B cell (primary cell): ENCODE data around the gene BMERB1. TPM values are rescaled to one million over a fixed set of nuclear protein-coding genes. Genes with fewer than 3 reads are reported as not detected.

Experiments used
- ATAC-seq: fragments of 200-7000 bp; cut with Tn5 transposase; one replicate; pipeline ENCODE4 v1.10.0; 2021; ENCODE audit warnings: low read depth, mild to moderate bottlenecking, moderate number of reproducible peaks, moderate library complexity
- CTCF ChIA-PET: fragments of 350-600 bp; sonication (Branson Sonifier 250); formaldehyde crosslinking; loops from one replicate; lab custom pipeline; 2021; ENCODE audit warnings: antibody characterized with exemption, inconsistent platforms; lab: Charles Lee
- POLR2A ChIA-PET: fragments of 350-600 bp; sonication (Branson Sonifier 250); formaldehyde crosslinking; loops from one replicate; lab custom pipeline; 2021; ENCODE audit warnings: antibody characterized with exemption; lab: Charles Lee
- DNase-seq: peaks from one replicate; pipeline ENCODE4 v3.0.0; 2013
- H2AFZ ChIP-seq: 2 replicates; pipeline ENCODE4 v1.6.1; 2012; ENCODE audit warnings: mild to moderate bottlenecking, low read depth, low read length; ENCODE audit not compliant: insufficient read depth, poor library complexity, severe bottlenecking
- H3K27ac ChIP-seq, 2 donors: 1 replicate in 1 of 2; 2 replicates in 1 of 2; pipeline ENCODE4 v1.5.1; 2012 to 2013; ENCODE audit warnings: low read length in 2 of 2, mild to moderate bottlenecking in 2 of 2, moderate library complexity in 1 of 2
- H3K27me3 ChIP-seq, 4 experiments: fragments of 200-600 bp in 1 of 4; sonication (generic) in 1 of 4; replicated peaks in 1 of 4; 1 replicate in 2 of 4; 2 replicates in 2 of 4; pipeline versions ENCODE4 v1.6.1 to v1.7.0; 2013 to 2016; ENCODE audit warnings: low read length in 3 of 4, mild to moderate bottlenecking in 2 of 4, mixed read lengths in 1 of 4, moderate library complexity in 1 of 4; ENCODE audit not compliant: insufficient read depth in 4 of 4, control insufficient read depth in 3 of 4; ENCODE audit errors: control extremely low read depth in 1 of 4
- H3K36me3 ChIP-seq, 2 experiments: replicated peaks in 1 of 2; 1 replicate in 1 of 2; 2 replicates in 1 of 2; pipeline versions ENCODE4 v1.6.1 to v1.7.1; 2013; ENCODE audit warnings: low read length in 1 of 2; ENCODE audit not compliant: insufficient read depth in 2 of 2, control insufficient read depth in 1 of 2; ENCODE audit errors: control extremely low read depth in 1 of 2, extremely low read depth in 1 of 2
- H3K4me1 ChIP-seq, 2 donors: fragments of 200-600 bp in 1 of 2; sonication (generic) in 1 of 2; 1 replicate in 1 of 2; 2 replicates in 1 of 2; pipeline versions ENCODE4 v1.5.1 to v1.6.1; 2013 to 2017; ENCODE audit warnings: low read length in 2 of 2; ENCODE audit not compliant: control insufficient read depth in 2 of 2, insufficient read depth in 2 of 2
- H3K4me2 ChIP-seq: replicated peaks from 2 replicates; pipeline ENCODE3; 2012; ENCODE audit warnings: mild to moderate bottlenecking, low read depth, low read length; ENCODE audit not compliant: poor library complexity, severe bottlenecking
- H3K4me3 ChIP-seq, 5 experiments: fragments of 200-600 bp in 1 of 5; sonication (generic) in 1 of 5; 1 replicate in 3 of 5; 2 replicates in 2 of 5; pipeline versions ENCODE4 v1.5.1 to v1.7.0; 2011 to 2016; ENCODE audit warnings: low read length in 4 of 5, mild to moderate bottlenecking in 4 of 5, low read depth in 2 of 5, control low read depth in 1 of 5, moderate library complexity in 1 of 5; ENCODE audit not compliant: insufficient read depth in 1 of 5; ENCODE audit errors: control extremely low read depth in 1 of 5, extremely low read depth in 1 of 5
- H3K79me2 ChIP-seq: fragments of 200-600 bp; sonication (generic); one replicate; pipeline ENCODE4 v1.6.0; 2016; ENCODE audit warnings: low read length; ENCODE audit not compliant: control insufficient read depth, insufficient read depth
- H3K9ac ChIP-seq: fragments of 200-600 bp; sonication (generic); 2 replicates; pipeline ENCODE4 v1.6.1; 2017; ENCODE audit warnings: mild to moderate bottlenecking, low read length, moderate library complexity
- H3K9me3 ChIP-seq, 3 donors: one replicate each; pipeline versions ENCODE4 v1.6.1 to v1.7.1; 2013; ENCODE audit warnings: low read length in 2 of 3; ENCODE audit not compliant: control insufficient read depth in 2 of 3, insufficient read depth in 1 of 3; ENCODE audit errors: control extremely low read depth in 1 of 3
- H4K20me1 ChIP-seq: 2 replicates; pipeline ENCODE4 v1.6.0; 2012; ENCODE audit warnings: mild to moderate bottlenecking, low read length; ENCODE audit not compliant: insufficient read depth, control insufficient read depth, poor library complexity, severe bottlenecking
- H3K27ac Mint-ChIP-seq: one replicate; pipeline ENCODE4 v1.8.0; 2021; ENCODE audit warnings: mixed read lengths
- H3K27me3 Mint-ChIP-seq: one replicate; pipeline ENCODE4 v1.8.0; 2021; ENCODE audit warnings: mixed read lengths
- H3K4me1 Mint-ChIP-seq: one replicate; pipeline ENCODE4 v1.8.0; 2021; ENCODE audit warnings: mixed read lengths
- H3K4me3 Mint-ChIP-seq: one replicate; pipeline ENCODE4 v1.8.0; 2021; ENCODE audit warnings: mixed read lengths
- H3K9me3 Mint-ChIP-seq: one replicate; pipeline ENCODE4 v1.8.0; 2022; ENCODE audit warnings: mixed read lengths; ENCODE audit not compliant: insufficient read depth
- CTCF ChIP-seq: fragments of 200-600 bp; IDR thresholded peaks from one replicate; pipeline ENCODE4 v1.8.0; 2022; ENCODE audit warnings: antibody characterized with exemption, mild to moderate bottlenecking
- EZH2 ChIP-seq: IDR thresholded peaks from 2 replicates; pipeline ENCODE4 v1.6.1; 2012; ENCODE audit warnings: borderline replicate concordance, low read depth, mild to moderate bottlenecking, moderate library complexity, low read length; ENCODE audit not compliant: insufficient read depth, poor library complexity, severe bottlenecking
- WGBS: methylation state at CpG from one replicate; pipeline ENCODE4 v1.1.5; 2013; ENCODE audit warnings: missing lambda C conversion rate; ENCODE audit not compliant: insufficient coverage; 5-methylcytosine and 5-hydroxymethylcytosine counted together
- intact Hi-C: fragments of 100-400 bp; cut with micrococcal nuclease; formaldehyde crosslinking; loops from one replicate; pipeline ENCODE4 v1.10.0; 2022
- polyA plus RNA-seq: library from polyadenylated mRNA; depleted of rRNA; stranded (reverse); fragments of >200 nt; gene quantifications from 2 replicates; pipeline ENCODE4 v1.2.3, GENCODE V29; 2012
- total RNA-seq, 2 donors: library from RNA; stranded (reverse); fragments of 120-200 nt in 1 of 2; gene quantifications; 1 replicate in 1 of 2; 2 replicates in 1 of 2; pipeline versions ENCODE4 v1.2.3 to v1.2.4, GENCODE V29; 2013 to 2022

Gene BMERB1
- total and polyA plus RNA-seq, 2 donors (not counting 1 experiment from before 2014, with no cell fraction given), result 2.2 to 11.2 TPM

GRCh38 chr16:15519790-15520189 is 85.4 kb downstream of the BMERB1 start:
- H3K9ac ChIP-seq, result no peak overlapping the region

GRCh38 chr16:15521390-15521757 is 87.0 kb downstream of the BMERB1 start:
- Mint-ChIP-seq H3K4me1 (peaks cover 10% of the 10 kb centered on the region), H3K9me3 (no peaks in the 10 kb centered on the region), H3K4me3 (no peak overlapping the region), H3K27me3 (no peaks in the 10 kb centered on the region), H3K27ac (no peak overlapping the region)
- H3K4me2 ChIP-seq, result no peak overlapping the region
- no peak for ATAC-seq
- H3K4me1 ChIP-seq, result peaks cover 5 to 11% of the 10 kb centered on the region in 2 donors
- peaks cover 0 to 2% (median 0%) of the 10 kb centered on the region in 3 donors for H3K9me3 ChIP-seq
- no peaks in the 10 kb centered on the region for H3K79me2 ChIP-seq
- H3K9ac ChIP-seq, result no peak overlapping the region
- no peak for DNase-seq
- no peaks in the 10 kb centered on the region for H3K36me3 ChIP-seq
- H3K27ac ChIP-seq, result no peak overlapping the region
- POLR2A ChIA-PET, result no interaction called here
- no peaks in the 10 kb centered on the region for H4K20me1 ChIP-seq
- TF ChIP-seq CTCF, result no peak
- no peak for TF ChIP-seq EZH2
- H3K27me3 ChIP-seq, result no peaks in the 10 kb centered on the region
- intact Hi-C loops, result no loop called here
- CTCF ChIA-PET, result no interaction called here
- no peak overlapping the region for H3K4me3 ChIP-seq
- no peak overlapping the region for H2AFZ ChIP-seq

More at GRCh38 chr16:15519790-15520189, 85.4 kb downstream of the BMERB1 start:
- Histone ChIP-seq H3K27me3 (no peaks in the 10 kb centered on the region), H3K4me3 (no peak overlapping the region), H3K4me2 (no peak overlapping the region), H3K36me3 (no peaks in the 10 kb centered on the region), H2AFZ (no peak overlapping the region), H3K9me3 (peaks cover 0 to 3% (median 0%) of the 10 kb centered on the region in 3 donors), H3K79me2 (no peaks in the 10 kb centered on the region), H3K4me1 (peaks cover 5 to 11% of the 10 kb centered on the region in 2 donors), H3K27ac (no peak overlapping the region), H4K20me1 (no peaks in the 10 kb centered on the region)
- no peak for ATAC-seq
- intact Hi-C loops, result no loop called here
- Mint-ChIP-seq H3K27me3 (no peaks in the 10 kb centered on the region), H3K4me1 (peaks cover 10% of the 10 kb centered on the region), H3K4me3 (no peak overlapping the region), H3K9me3 (no peaks in the 10 kb centered on the region), H3K27ac (no peak overlapping the region)
- TF ChIP-seq EZH2 (no peak), CTCF (no peak)
- CTCF ChIA-PET, result no interaction called here
- no peak for DNase-seq
- POLR2A ChIA-PET, result no interaction called here
- 93% methylated on average over 4 of the region's 9 CpGs for WGBS
